GM19463 (cell line): Measurements from ENCODE around the gene NCKIPSD.

Source experiments
- ATAC-seq: cut with Tn5 transposase; IDR thresholded peaks from one replicate; pipeline ENCODE4 v1.9.1; 2021; ENCODE audit warnings: mild to moderate bottlenecking, moderate library complexity; ENCODE audit not compliant: unreplicated experiment

The NCKIPSD gene

GRCh38 chr3:48679411-48680391 is 6.0 kb downstream of the NCKIPSD start:
- ATAC-seq = no peak

DNA sequence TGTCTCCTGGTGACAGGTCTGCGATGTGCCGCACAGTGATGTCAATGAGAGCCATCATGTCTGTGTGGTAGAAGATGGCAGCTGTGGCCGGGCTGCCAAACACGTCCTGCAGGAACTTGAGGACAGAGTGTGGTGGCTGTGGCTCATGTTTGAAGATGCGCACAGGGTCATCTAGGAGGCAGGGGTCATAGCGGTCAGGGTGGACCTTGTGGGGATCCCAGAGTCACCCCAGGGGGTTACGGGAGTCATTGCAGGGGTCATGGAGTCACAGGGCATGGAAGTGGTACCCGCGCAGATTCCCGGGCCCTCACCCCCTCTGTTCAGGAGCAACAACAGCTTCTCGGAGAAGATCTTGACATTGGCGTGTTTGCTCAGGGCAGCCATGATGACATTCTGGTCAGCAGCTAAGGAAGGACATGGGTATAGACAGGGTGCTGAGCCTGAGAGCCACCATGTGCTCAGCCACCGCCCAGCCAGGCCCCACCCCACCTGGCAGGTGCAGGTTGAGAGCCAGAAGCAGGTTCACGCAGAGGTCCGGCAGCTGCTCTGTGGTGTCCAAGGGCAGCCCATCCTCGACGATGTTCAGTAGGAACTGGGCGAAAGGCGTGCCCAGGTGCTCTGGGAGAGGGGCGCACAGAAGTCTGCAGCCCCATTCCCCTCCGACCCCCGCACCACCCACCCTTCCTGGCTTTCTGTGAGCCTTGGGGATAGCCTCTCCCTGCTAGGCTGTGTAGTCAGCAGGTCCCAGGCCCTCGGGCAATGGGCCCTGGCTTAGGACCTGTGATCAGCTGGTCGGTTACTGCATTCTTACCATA is 6.9 kb downstream of the NCKIPSD start:
- no peak for ATAC-seq

DNA sequence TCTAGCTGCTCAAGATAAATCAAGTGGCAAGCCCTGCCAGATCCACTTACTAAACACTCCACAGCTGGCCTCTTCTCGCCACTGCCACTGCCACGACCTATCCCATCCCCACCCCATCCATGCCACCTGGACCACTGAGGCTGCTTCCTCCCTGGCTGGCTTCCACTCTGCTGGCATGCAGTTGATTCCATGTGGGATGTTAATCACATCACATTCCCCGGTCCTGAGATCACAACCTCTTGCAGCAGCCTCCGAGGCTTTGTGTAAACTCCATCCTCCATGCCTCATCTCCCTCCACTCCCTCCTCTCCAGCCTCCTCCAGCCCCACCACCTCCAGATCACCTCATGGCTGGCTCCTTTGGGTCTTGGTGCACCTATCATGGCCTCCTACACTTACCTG is 7.7 kb downstream of the NCKIPSD start:
- no peak for ATAC-seq

- no peak for ATAC-seq
Measured at GRCh38 chr3:48674505-48674904, 11.2 kb downstream of the NCKIPSD start.

DNA sequence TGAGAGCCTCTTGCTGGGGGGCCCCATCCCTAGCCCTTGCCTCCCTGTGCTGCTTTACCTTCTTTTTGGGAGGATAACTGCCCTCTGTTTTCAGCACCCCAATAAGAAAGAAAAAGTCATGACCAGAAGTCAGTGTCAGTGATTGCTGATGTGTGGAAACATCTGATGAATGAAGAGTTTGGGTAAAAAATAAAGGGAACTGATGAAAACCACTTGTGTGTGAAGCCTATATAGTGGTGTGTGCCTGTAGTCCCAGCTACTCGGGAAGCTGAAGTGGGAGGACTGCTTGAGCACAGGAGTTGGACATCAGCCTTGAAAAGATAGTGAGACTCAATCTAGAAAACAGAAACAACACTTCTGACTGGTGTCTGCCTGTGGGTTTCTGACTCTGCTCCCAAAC is 13.2 kb downstream of the NCKIPSD start:
- ATAC-seq = no peak

- no peak for ATAC-seq
Measured at GRCh38 chr3:48664929-48665328, 20.8 kb downstream of the NCKIPSD start.

DNA sequence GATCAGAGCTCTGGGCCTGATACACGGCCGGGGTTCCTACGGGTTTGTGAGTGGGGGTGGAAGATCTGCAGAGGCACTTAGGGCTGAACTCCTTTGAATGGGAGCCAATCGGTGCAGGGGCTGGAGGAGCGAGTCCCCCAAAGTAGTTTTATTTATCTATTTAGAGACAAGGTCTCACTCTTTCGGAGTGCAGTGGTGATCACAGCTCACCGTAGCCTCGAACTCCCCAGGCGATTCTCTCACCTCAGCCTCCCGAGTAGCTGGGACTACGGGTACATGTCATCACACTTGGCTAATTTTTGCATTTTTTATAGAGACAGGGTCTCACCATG is 21.4 kb downstream of the NCKIPSD start:
- no peak for ATAC-seq

DNA sequence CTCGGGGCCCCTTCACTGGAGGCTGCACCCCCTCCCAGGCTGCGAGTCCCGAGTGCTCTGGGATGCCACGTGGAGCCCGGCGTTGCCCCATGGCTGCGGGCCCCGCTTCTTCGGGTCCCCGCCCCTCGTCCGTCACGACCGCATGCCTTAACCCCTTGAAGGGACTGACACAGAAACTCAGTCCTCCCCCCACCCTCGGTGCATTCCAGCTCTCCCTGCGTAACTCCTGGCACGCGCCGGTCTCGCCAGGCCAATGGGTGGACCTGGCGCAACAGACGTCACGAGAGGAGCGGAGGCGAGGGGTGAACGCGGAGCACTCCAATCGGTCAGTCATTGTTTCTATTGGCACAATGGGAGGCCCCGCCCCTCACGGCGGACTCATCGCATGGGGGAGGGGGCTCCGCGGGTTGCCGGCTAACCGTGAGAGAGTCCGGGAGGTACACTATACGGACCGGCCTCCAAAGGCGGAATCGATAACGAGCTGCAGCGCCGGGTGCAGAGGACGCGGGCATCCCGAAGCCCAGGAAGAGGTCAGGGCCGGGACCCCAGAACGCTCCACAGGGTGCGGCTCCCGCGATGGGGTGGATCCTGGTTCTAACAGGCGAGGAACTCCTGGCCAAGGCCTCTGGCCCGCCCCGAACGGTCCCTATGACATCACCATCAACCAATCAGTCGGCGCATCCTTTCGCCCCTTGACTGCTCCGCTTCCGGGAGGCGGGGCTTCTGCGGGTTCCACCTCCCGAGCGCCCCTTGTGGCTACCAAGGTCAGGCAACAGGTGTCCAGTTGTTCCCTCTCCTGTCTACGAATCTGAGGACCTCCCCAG is 22.0 kb downstream of the NCKIPSD start:
- ATAC-seq = peak; percentile 85

GRCh38 chr3:48662753-48663488 is 22.8 kb downstream of the NCKIPSD start, which contains the start of gene CELSR3:
TSS of gene CELSR3 (minus strand) at chr3:48662886. CDS start at chr3:48662634, 252 bp downstream.
- ATAC-seq = no peak

GRCh38 chr3:48662145-48662752 is 23.5 kb downstream of the NCKIPSD start:
- ATAC-seq = no peak

DNA sequence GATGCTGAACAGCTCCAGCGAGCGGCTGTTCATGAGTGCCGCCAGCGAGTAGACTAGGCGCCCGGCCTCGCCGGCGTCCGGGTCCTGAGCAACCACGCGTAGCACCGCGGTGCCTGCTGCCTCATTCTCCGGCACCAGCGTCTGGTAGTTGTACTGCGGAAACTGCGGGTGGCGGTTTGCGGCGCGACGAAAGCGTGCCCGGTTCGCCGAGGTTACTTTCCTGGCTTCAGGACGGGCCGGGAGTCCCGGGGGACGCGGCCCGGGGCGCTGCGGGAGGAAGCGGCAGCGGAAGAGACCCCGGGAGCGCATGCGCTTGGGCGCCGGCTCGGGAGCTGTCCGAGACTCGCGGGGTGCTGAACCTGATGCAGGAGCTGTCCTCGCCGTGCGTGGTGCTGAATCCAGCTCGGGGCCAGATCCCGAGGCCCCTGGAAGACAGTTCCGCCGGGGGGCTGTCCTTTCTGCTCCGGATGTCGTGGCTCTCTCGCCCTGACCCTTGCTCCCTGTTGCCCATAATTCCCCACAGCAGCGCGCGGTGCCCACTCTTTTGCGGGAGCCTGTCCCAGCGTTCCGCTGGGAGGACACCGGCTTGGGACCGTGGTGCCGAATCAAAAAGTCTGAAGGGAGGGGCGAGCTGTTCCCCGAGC is 24.1 kb downstream of the NCKIPSD start:
- ATAC-seq = no peak

GRCh38 chr3:48660800-48661400 is 24.8 kb downstream of the NCKIPSD start:
- ATAC-seq = no peak

- ATAC-seq = no peak
Measured at GRCh38 chr3:48656841-48657281, 28.9 kb downstream of the NCKIPSD start.

DNA sequence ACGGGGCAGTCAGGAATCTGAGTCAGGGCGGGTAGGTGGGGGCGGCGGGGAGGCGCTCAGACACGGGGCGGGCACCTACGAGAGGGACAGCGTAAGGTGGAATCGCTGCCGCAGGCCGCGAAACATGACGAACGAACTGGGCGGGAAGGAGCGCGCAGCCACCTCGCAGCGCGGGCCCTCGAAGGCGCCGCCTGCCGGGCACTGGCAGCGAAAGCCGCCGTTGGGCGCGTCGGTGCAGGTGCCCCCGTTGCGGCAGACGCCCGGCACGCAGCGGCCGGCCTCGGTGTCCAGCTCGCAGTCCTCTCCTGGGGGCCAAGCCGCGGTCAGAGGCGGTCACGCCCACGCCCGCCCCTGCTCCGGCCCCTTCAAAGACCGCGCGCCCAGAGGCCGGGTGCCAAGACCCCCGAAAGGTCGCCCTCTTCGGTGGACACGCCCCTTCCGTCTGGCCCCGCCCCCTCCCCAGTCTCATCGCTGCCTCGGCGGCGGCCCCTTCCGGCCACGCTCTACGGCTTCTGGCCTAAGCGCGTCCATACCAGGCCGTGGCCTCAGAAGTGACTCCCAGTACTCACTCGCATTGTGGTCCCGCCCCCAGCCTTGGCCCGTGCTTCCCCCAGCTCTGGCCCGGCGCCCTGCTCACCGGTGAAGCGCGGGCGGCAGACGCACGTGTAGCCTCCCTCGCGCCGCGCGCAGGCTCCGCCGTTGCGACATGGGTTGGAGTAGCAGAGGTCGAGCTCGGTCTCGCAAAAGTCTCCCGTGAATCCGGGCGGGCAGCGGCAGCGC is 29.5 kb downstream of the NCKIPSD start:
- peak; percentile 65 for ATAC-seq

GRCh38 chr3:48655606-48656005 is 30.1 kb downstream of the NCKIPSD start:
- ATAC-seq = no peak

DNA sequence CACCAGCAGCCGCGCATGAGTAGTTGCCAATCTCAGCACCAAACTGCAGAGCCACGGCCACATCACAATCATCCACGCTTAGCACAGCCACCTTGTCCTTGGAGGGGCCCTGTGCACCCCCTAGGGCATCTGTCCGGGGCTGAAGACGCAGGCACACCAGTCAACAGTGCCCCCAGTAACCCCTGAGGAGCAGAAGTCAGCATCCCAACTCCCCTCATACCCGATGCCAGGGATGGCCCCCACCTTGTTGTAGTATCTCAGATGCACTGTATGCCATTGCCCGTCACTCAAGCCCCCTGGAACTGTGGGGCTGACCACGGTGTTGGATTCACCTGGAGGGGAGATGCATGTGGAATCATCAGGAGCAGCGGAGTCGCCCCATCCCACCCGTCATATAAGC is 30.7 kb downstream of the NCKIPSD start:
- no peak for ATAC-seq

- no peak for ATAC-seq
Measured at GRCh38 chr3:48652923-48653715, 32.6 kb downstream of the NCKIPSD start.
